T follicular helper cell (primary cell): ENCODE data around the gene AAGAB.
"Not testable (repeated sequence)": the region's sequence is repeated elsewhere in the genome, so short reads cannot be mapped to it uniquely, and the experiment has no call there.

Experiments used
- DNase-seq: peaks from one replicate; pipeline ENCODE4 v3.0.0-alpha.2; 2020; ENCODE audit warnings: low read depth
- total RNA-seq, 2 experiments: gene quantifications; one replicate each; lab custom pipeline; 2026; lab: John Stamatoyannopoulos, UW

Gene AAGAB, protein sequence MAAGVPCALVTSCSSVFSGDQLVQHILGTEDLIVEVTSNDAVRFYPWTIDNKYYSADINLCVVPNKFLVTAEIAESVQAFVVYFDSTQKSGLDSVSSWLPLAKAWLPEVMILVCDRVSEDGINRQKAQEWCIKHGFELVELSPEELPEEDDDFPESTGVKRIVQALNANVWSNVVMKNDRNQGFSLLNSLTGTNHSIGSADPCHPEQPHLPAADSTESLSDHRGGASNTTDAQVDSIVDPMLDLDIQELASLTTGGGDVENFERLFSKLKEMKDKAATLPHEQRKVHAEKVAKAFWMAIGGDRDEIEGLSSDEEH
- 61.5 to 91.9 reads per million in 2 experiments for total RNA-seq

DNA sequence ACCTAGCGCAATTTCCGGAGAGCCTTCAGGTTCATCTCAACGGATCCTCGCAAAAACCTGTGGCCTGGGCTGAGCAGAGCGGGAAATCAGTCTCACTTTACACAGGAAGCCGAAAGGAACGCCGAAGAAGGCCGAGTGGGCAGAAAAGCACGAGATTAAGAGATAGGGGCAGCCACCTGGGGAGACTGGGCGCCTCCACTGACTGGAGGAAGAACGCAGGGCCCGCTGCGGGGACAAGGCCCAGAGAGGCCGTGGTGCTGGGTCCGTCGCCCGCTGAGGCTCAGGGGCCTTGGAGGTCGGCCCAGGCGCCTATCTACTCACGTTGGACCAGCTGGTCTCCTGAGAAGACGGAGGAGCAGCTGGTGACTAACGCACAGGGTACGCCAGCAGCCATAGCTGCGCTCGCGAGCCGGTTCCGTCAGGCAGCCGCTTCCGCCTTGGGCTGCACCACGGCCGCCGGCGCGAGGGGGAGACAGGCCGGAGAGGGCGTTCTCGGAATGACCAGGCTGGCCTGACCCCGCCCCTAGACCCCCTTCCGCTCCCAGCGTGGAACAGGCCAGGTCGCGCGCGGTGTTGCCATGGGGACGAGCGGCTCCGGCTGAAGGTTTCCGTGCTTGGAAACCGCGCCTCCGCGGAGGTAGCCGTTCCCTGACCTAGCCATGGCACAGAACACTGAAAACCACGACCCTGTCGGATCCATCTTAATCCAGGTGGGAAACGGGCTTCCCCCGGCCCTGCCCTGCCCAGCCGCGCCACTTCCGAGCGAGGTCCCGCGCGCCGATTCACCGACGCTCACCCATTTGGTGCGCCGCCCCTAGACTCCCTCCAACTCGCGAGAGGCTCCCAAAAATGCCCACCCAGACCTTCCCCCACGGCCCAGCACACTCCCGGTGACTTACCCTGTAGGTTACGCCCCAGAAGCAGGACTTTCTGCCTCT is at the start of gene AAGAB, which contains the start of gene IQCH:
TSS of gene AAGAB (minus strand) at position 424 of the 938 bp plus-strand sequence. CDS start at position 394, 30 bp downstream.
TSS of gene IQCH (plus strand) at position 549 of the 938 bp plus-strand sequence. CDS start at position 660, 111 bp downstream.
- DNase-seq, result peak; percentile 87

DNA sequence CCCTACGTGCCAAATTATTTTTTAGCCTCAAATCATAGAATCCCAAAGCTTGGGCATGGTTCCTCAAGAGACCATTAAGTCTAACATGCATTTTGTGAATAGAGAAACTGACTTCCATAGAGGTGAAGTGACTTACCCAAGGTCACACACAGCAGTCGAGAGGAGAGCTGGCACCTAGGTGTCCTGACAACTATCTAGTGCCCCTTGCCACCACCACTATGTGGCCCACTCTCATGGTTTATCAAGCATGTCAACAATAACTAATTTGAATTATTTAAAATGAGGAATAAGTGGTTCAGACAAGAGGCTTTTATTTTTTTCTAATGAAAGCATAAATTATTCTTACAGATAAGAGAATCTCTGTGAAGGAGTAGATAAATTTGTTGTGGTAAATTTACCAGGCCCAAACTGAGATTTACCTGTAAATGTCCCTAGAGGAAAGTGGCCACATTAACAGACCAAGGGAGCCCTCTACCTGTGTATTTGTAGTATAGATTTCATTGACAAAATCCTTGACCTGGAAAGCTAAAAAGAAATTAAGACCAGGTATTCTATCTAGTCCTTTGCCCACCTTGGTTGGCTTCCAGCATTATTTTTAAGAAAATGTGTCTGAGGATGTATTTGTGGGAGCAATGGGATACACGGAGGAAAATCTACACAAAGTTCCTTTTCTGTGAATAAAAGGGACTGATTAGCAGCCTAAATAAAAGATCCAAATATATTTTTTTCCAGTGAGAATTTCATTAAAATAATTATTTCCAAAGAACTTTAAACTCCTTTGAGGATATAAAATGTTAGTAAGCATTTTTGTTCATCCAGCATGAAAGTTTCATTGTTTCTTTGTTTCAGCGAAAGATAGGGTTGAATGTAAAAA is 49.3 kb upstream of the AAGAB start:
- DNase-seq, result peak; percentile 8

DNA sequence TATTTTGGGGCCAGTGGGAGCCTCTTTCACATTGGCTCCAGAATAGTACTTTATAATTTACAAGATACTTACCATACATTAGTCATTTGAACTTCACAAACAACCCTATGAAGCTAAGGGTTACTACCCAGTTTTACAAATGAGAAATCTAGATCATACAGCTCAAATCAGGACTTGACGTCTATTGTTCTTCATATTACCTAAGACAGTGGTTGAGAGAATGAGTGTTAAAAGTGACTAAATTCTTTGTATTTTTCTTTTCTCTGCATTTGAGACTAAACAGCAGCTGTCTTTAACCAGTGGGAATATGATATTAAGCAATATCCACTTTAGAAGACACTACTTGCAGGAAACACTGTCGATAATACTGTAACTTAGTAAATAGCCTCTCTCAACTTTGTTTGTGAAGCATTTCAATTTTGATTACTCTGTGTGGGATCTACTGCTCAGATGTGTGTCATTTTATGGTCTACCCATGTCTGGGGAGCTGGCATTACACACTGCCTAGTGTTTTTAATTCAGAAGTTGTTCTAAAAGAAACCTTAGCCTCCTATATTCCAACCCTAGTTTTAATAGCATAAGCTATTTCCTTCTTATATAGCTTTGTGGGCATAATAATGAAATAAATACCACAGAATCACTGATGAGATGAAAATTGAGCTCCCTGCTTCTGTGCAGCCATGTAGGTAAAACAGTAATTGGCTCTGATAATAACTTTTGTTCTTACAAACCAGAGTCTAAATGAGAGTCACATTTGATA is 46.0 kb upstream of the AAGAB start:
- DNase-seq, result no peak

DNA sequence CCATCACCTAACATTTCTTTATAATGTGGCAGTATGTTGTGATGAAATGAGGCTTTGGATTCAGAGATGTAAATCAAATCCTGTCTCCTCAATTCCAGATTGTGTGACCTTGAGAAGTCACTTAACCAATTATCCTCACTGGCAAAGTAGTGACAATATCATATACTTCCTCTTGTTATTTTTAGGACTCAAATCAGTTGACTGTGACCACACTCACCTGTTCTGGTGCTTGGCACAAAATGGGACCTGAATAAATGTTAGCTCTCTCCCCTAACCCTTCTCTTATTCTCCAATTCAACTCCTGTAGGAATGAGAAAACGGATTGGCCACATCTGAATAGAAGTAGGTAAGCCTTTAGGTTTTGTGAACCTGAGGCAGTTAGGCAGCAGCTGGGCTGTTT is 42.2 kb upstream of the AAGAB start:
- DNase-seq, result no peak

DNA sequence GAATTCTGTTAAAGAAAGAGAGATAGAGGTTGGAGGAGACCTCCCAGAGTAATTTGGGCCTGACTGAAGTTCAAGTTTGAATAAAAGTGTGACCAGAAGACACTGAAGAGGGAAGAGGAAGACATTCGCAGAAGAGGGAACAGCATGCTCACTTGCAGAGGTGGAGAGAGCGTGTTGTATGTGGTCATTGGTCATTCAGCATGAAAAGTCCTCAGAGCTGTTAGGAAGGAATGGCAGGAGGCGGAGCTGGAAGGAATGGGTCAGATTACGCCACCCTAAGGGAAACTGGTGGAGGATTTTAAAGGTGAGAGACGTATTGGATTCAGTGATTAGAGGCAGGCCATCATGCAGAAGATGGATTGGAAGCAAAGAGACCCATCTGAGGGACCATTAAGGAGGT is 41.7 kb upstream of the AAGAB start:
- DNase-seq, result no peak

DNA sequence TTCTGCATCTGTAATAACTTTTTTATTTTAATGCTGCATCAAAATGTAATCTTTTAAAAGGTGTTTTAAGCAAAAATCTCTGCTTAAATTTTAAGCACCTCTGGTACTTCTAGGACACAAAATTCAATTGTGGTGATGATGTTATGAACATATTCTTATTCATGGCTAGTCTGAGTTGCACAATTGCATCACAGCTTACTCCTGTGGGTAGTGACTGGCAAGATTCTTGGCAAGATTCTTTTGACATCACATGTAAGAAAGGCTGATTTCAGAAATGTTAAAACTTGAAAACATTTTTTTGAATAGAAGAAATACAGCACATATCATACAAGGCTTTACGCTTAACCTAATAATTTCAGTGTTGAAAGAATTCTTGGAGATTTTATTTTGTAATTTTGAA is 35.9 kb upstream of the AAGAB start:
- DNase-seq, result no peak

DNA sequence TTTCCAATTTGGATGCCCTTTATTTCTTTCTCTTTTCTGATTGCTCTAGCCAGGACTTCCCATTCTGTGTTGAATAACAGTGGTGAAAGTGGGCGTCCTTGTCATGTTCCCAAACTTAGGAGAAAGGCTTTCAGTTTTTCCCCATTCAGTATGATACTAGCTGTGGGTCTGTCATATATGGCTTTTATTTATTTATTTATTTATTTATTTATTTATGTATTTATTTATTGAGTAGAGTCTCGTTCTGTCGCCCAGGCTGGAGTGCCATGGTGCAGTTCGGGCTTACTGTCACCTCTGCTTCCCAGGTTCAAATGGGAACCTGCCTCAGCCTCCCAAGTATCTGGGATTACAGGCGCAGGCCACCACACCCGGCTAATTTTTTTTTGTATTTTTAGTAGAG is 31.9 kb upstream of the AAGAB start:
- DNase-seq, result not testable (repeated sequence)

DNA sequence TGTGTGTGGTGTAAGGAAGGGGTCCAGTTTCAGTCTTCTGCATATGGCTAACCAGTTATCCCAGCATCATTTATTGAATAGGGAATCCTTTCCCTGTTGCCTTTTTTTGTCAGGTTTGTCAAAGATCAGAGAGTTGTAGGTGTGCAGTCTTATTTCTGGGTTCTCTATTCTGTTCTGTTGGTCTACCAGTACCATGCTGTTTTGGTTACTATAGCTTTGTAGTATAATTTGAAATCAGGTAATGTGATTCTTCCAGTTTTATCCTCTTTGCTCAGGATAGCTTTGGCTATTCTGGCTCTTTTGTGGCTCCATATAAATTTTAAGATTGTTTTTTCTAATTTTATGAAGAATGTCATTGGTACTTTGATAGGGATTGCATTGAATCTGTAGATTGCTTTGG is 31.2 kb upstream of the AAGAB start:
- not testable (repeated sequence) for DNase-seq

DNA sequence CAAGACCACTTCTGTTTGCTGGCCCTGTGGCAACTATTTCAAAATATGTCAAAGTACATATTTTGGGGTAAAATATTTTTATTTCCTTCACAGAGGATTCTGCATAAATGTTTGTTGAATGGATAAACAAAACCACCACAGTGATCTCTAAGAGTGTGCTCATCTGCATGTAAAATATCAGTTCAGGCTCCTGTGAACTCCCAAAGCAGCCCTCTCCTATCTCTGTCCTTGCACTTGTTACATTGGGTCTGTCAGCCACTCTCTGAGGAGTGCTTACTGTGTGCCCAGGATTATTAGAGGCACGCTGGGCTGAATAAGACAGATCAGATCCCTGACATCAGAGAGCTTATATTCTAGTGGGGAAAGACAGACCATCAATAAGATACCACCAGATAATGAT is 27.3 kb upstream of the AAGAB start:
- no peak for DNase-seq

DNA sequence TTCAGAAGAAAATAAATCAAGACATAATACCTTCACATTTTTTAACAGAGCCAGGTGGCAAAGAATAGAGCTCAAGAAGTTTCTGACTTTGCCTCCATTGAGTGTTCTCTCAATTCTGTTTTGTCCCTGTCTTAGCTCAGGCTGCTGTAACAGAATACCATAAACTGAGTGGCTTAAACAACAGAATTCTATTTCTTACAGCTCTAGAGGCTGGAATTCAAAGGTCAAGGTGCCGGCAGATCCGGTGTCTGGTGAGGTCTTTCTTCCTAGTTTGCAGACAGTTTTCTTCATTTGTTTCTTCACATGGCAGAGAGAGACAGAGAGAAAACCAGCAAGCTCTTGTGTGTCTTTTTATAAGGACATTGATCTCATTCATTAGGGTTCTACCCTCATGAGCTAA is 25.8 kb upstream of the AAGAB start:
- no peak for DNase-seq

DNA sequence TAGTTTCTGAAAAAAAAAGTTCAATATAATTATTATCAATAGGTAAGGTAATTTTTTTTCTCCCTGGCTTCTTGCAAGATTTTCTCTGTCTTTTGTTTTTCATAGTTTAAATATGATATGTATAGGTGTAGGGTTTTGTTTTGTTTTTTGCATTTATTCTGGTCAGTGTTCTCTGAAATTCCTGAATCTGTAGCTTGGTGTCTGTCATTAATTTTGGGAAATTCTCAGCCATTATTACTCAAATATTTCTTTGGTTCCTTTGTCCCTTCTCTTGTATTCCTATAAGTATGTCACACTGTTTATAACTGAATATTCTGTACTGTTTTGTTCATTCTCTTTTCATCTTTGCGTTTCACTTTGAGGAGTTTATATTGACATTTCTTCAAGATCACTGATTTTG is 22.2 kb upstream of the AAGAB start:
- no peak for DNase-seq

DNA sequence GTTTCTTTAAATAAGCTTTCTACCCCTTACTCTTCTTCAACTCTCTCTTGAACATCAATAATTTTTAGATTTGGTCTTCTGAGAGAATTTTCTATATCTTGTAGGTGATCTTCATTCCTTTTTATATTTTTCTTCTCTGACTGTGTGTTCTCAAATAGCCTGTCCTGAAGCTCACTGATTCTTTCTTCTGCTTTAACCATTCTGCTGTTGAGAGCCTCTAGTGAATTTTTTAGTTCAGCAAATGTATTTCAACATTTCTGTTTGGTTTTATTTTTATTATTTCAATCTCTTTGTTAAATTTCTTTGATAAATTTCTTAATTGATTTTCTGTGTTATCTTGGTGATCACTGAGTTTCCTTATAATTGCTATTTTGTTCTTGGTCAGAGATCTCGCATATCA is 19.8 kb upstream of the AAGAB start:
- no peak for DNase-seq

DNA sequence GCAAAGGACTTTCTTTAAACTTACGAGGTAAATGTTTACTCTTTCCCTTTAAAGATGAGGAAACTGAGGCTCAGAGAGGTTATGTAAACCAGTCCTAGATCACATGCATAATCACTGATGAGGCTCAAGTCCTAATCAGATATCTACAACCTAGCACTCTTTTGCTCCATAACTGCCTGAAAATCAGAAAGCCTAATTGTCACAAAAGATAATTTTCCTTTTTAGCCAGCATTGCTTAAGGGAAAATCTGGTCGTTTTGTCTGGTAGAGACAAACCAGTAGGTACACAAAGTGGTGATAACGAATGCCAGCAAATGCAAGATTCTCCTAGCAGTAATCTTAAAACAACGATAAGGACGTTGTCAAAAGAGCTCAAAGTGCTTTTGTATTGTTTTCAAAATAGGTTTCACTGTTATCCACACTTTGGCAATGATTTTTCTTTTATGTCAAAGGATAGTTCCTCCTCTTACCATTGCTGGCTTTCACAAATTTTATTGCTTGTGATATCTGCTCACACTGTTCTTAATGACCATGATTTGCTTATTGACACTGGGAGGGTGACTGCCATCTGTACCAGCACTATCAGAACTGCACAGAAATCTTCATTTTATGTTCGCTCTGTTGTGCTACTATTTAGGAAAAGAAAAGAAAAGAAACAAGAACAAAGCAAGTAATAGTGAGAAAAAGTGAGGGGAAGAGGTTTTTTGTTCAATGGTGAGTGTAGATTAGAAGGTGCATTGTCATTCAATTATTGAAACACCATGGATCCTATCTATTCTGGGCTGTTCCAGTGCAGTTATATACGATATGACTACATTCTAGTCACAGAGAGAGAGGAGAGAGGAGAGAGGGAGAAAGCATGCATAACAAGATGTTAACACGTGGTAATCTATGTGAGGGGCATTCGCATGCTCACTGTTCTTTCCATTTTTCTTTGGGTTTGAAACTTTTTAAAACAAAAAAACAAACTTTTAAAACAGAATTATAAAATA is 13.8 kb upstream of the AAGAB start:
- no peak for DNase-seq

DNA sequence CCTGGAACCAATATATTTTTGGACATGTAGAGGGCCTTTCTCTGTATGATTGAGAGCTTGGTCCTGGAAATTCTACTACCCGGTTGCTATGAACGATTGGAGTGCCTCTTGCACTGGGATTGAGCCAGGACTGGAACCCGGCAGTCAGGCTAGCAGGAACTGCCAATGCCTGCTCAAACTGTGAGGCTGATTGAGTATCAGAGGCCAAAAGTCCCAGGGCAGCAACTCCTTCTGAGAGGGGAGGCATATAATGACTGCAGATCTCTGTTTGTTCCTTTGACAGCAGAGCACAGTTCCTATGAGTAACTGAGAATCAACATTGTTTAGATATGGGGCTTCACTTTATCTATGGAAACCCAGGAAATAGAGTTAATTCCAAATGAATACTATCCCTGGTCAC is 13.0 kb upstream of the AAGAB start:
- DNase-seq, result no peak

DNA sequence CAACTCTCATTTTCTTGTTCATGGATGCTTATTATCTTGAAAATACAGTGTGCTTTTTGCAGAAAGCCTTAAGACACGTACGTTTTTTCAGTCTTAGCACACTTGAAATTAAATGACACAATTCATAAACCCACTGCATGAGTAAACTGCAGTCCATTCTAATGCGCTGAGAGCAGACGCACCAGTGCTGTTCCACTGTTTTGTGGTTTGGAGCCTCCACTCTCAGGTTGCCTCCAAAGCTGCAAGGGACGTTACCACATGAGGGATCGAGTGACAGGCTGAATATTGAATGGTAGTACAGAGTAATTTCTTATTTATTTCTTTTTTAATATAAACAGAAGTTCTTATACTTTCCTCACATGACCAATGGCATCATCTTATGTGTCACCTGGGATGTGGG is 12.4 kb upstream of the AAGAB start:
- DNase-seq, result no peak

DNA sequence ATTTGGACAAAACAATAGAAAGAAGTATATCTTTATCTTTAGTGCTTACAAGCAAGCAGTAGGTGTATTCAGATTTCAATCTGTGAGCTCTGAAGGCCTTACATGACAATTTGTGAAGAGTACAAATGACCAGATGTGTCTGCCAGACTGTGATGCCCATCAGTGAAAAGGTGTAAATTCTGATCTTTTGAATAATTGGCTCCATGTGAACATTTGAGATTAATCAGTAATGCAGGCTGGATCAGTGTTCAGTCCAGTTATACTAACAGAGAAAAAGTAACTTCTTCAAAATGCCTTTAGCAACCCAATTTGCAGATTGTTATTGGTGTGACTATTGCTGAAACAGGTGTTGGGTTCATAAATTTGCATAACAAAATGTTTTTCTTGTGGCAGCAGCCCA is 5.3 kb upstream of the AAGAB start:
- DNase-seq, result no peak

DNA sequence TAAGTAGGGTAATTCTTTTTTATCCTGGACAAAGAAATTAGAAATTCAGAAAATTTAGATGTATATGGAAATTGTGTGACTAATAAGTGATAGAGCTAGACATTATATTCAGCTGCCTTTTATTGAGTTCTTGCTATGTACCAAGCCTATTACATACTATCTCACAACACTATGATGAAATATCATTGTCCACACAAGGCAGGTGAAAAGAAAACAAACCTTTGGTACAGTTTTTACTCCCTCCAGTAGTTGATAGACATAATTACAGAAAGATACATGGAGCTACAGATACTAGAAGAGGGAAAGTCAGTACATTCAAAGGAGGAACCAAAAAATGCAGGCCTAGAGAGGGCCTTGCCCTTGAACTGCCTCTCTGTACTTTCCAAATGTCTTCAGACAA is 4.9 kb upstream of the AAGAB start:
- DNase-seq, result no peak

DNA sequence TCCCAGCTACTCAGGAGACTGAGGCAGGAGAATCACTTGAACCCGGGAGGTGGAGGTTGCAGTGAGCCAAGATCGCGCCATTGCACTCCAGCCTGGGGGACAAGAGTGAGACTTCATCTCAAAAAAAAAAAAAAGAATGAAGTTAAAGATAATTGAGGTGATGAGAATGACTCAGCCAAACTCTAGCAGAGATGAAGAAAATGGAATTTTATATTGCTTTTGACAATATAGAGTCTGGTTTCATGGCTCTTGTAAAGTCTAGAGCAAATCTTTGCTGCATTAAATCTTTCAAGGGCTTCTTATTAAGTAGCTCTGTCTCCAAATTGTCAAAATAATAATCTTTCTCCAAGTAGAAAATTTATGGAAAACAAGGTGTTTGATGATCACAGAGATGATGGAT is 4.0 kb upstream of the AAGAB start:
- DNase-seq, result not testable (repeated sequence)

DNA sequence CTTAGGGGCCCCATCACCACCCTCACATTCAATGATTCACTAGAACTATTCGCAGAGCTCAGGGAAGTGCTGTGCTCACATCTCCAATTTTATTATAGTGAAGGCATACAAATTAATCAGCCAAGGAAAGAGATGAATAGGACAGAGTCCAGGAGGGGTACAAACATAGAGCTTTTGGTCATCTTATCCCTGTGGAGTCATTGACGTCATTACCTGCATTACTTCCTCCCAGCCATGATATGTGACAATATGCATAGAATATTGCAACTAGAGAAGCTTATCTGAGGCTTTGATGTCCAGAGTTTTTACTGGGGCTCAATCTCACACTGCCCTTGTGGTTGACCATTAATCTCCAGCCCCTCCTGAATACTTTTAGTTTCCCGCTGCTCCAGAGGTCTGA is 1.6 kb upstream of the AAGAB start:
- DNase-seq, result no peak
